Measurements from ENCODE around the gene APBB1. TPM values are rescaled to one million over a fixed set of nuclear protein-coding genes. Genes with fewer than 3 reads are reported as not detected.

Gene APBB1
- total RNA-seq, 1 donor from 2014 or later: 90.0 TPM

DNA sequence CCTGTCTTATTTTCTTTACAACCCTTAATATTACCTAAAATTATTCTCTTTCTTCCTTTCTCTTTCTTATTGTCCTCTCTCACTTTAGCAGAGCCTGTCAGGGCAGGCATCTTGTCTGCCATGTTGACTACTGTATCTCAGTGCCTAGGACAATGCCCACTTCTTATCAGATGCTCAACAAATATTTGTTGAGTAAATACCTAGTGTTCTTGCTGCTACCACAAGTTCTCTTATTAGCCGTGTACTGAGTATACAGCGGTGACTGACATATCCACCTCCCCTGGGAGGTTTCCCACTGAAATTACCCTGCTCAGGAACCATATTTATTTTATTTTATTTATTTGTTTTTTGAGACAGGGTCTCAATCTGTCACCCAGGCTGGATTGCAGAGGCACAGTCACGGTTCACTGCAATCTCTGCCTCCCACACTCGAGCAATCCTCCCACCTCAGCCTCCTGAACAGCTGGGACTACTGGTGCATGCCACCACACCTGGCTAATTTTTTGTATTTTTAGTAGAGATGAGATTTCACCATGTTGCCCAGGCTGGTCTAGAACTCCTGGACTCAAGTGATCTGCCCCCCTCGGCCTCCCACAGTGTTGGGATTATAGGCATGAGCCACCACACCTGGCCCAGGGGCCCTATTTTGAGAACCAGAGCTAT, 15.2 kb upstream of the APBB1 start:
- Mint-ChIP-seq H3K4me1 (no peaks in the 10 kb centered on the region), H3K27me3 (ENCODE audit: low read depth) (no peaks in the 10 kb centered on the region), H3K27ac (ENCODE audit: unreplicated experiment) (no peak overlapping the region), H3K36me3 (ENCODE audit: low read depth) (no peaks in the 10 kb centered on the region), H3K4me3 (no peak overlapping the region), H3K9me3 (no peaks in the 10 kb centered on the region)
- DNase-seq (ENCODE audit: low read depth, low spot score): no peak
- TF ChIP-seq CTCF (conservative IDR thresholded peaks at IDR 0.05): no peak

GRCh38 chr11:6431861-6432260, 13.0 kb upstream of the APBB1 start:
- DNase-seq (ENCODE audit: low read depth, low spot score): no peak
- Mint-ChIP-seq H3K36me3 (ENCODE audit: low read depth) (no peaks in the 10 kb centered on the region), H3K27me3 (ENCODE audit: low read depth) (no peaks in the 10 kb centered on the region), H3K4me3 (no peak overlapping the region), H3K9me3 (no peaks in the 10 kb centered on the region), H3K27ac (ENCODE audit: unreplicated experiment) (no peak overlapping the region), H3K4me1 (no peaks in the 10 kb centered on the region)
- TF ChIP-seq CTCF (conservative IDR thresholded peaks at IDR 0.05): no peak

DNA sequence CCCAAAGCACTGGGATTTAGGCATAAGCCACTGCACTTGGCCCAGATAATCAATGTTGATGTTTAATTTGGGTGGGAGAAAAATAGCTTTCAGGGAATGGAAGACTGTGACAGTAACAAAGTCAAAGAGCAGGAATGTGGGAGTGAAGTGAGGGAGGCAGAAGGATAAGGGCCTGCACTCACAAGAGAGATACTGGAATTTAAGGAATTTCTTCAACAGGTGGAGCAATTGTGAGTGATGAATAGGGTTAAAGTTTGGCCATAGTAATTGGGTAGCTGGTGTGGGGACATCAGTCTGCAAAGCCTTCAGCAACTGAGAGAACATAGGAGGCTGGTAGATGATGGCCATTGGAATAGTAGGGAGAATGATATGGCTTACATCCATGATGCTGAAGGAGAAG, 8.6 kb upstream of the APBB1 start:
- Mint-ChIP-seq H3K4me1 (no peaks in the 10 kb centered on the region), H3K27me3 (ENCODE audit: low read depth) (peaks cover 22% of the 10 kb centered on the region), H3K27ac (ENCODE audit: unreplicated experiment) (no peak overlapping the region), H3K36me3 (ENCODE audit: low read depth) (no peaks in the 10 kb centered on the region), H3K4me3 (no peak overlapping the region), H3K9me3 (no peaks in the 10 kb centered on the region)
- DNase-seq (ENCODE audit: low read depth, low spot score): no peak
- TF ChIP-seq CTCF (conservative IDR thresholded peaks at IDR 0.05): no peak

DNA sequence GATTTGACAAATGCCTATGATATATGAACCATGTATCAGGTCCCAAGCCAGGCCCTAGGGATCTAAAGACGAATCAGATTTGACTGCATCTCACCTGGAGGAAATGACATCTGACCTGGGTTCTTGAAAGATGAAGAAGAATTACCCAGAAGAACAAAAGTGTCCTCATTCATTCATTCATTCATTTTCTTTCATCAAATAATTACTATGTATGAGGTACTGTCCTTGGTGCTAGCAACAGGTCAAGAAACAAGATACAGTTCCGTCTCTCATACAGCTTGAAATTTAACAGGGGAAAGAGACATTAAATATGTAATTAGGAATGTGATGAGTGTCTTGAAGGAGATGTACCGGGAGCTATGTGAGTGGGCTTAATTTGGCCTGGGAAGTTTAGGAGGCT, 1.8 kb upstream of the APBB1 start:
- H3K4me1 Mint-ChIP-seq: peaks cover 5% of the 10 kb centered on the region
- H3K27me3 Mint-ChIP-seq (ENCODE audit: low read depth): peaks cover 28% of the 10 kb centered on the region
- no peak overlapping the region for H3K27ac Mint-ChIP-seq (ENCODE audit: unreplicated experiment)
- DNase-seq (ENCODE audit: low read depth, low spot score): no peak
- TF ChIP-seq CTCF (conservative IDR thresholded peaks at IDR 0.05): no peak
- H3K36me3 Mint-ChIP-seq (ENCODE audit: low read depth): no peaks in the 10 kb centered on the region
- H3K4me3 Mint-ChIP-seq: peak overlapping the region; percentile 6
- H3K9me3 Mint-ChIP-seq: no peaks in the 10 kb centered on the region

DNA sequence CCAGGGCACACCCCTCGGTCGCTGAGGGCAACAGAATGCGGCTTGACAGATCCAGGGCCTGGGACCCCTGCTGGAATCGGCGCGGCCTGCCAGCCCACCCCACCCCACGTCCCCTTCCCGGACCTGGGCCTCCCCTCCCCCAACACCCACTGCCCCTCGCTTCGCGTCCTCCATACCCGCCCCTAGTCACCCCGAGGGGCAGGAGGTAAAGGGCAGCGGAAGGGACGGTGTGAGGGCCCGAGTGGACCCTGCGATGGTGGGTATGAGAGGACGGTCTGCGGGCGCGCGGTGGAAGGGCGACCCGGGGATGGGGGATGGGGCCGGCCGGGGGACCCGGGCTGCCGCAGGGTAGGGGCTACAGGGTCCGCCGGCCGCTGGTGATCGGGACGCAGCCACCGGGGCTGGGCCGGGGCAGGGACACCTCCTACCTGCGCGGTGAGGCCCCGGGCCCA, 311 bp downstream of the APBB1 start:
- Mint-ChIP-seq H3K4me3 (no peak overlapping the region), H3K9me3 (no peaks in the 10 kb centered on the region), H3K27ac (ENCODE audit: unreplicated experiment) (no peak overlapping the region), H3K4me1 (peaks cover 5% of the 10 kb centered on the region), H3K36me3 (ENCODE audit: low read depth) (no peaks in the 10 kb centered on the region), H3K27me3 (ENCODE audit: low read depth) (peaks cover 11% of the 10 kb centered on the region)
- TF ChIP-seq CTCF (conservative IDR thresholded peaks at IDR 0.05): no peak
- DNase-seq (ENCODE audit: low read depth, low spot score): peak; percentile 52
